Fibroblast of lung (primary cell): Measurements from ENCODE around the gene REC8.

Source experiments
- EZH2 ChIP-seq: IDR thresholded peaks from 2 replicates; pipeline ENCODE4 v1.5.1; 2012; ENCODE audit warnings: low read length, control low read depth, mild to moderate bottlenecking; ENCODE audit errors: missing control alignments
- TF ChIP-seq, protein P1 (sequence below), 2 donors: IDR thresholded peaks in 1 of 2; conservative IDR thresholded peaks in 1 of 2; 1 replicate in 1 of 2; 2 replicates in 1 of 2; pipeline ENCODE4 v1.5.1; 2011 to 2012; ENCODE audit warnings: low read length in 2 of 2, control low read depth in 1 of 2, inconsistent platforms in 1 of 2, low read depth in 1 of 2, mild to moderate bottlenecking in 1 of 2

GRCh38 chr14:24144451-24144850 lies 27.4 kb upstream of the REC8 start:
- TF ChIP-seq, protein P1, sequence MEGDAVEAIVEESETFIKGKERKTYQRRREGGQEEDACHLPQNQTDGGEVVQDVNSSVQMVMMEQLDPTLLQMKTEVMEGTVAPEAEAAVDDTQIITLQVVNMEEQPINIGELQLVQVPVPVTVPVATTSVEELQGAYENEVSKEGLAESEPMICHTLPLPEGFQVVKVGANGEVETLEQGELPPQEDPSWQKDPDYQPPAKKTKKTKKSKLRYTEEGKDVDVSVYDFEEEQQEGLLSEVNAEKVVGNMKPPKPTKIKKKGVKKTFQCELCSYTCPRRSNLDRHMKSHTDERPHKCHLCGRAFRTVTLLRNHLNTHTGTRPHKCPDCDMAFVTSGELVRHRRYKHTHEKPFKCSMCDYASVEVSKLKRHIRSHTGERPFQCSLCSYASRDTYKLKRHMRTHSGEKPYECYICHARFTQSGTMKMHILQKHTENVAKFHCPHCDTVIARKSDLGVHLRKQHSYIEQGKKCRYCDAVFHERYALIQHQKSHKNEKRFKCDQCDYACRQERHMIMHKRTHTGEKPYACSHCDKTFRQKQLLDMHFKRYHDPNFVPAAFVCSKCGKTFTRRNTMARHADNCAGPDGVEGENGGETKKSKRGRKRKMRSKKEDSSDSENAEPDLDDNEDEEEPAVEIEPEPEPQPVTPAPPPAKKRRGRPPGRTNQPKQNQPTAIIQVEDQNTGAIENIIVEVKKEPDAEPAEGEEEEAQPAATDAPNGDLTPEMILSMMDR (conservative IDR thresholded peaks at IDR 0.05 in 1 of 2, IDR thresholded peaks at IDR 0.05 in 1 of 2; ENCODE audit: low read depth in 1 of 2, low read length in 2 of 2): no peak
- no peak for TF ChIP-seq EZH2
